BE2C (cell line): Measurements from ENCODE around the gene IGF2R.

ENCODE experiments used
- DNase-seq: peaks from one replicate; pipeline ENCODE4 v3.0.0-alpha.2; 2020
- H3K27me3 ChIP-seq: fragments of 250-450 bp; sonication (Bioruptor Pico); 2 replicates; pipeline ENCODE4 v1.5.1; 2020; ENCODE audit warnings: mild to moderate bottlenecking
- H3K36me3 ChIP-seq: fragments of 250-450 bp; sonication (Bioruptor Pico); 2 replicates; pipeline ENCODE4 v1.5.1; 2020; ENCODE audit warnings: mild to moderate bottlenecking
- H3K4me1 ChIP-seq: fragments of 250-450 bp; sonication (Bioruptor Pico); 2 replicates; pipeline ENCODE4 v1.5.1; 2020
- H3K4me3 ChIP-seq: 2 replicates; pipeline ENCODE4 v1.5.1; 2011; ENCODE audit warnings: low read depth, low read length
- H3K9me3 ChIP-seq: fragments of 250-450 bp; sonication (Bioruptor Pico); 2 replicates; pipeline ENCODE4 v1.5.1; 2020
- TF ChIP-seq, protein P1 (sequence below): IDR thresholded peaks from 2 replicates; pipeline ENCODE4 v1.5.1; 2012; ENCODE audit warnings: mild to moderate bottlenecking, low read depth, low read length

IGF2R gene

DNA sequence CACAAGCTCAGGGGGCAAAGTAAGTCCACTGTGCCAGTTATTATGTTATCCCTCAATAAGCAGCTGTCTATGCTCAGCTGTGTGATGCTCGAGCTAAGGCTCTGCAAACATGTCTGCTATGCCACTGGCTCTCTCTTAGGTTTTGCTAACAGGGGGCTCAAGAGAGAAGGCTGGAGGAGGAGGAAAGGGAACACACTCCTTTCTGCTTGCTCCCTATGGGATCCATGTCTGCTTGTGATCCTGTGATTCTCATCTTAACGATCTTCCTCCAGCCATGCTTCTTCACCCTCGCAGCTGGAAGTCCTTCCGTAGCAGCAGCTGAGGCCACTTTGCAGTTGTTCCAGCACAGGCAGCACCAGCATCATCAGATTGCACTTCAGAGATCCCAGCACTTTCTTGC is 37.0 kb upstream of the IGF2R start:
- H3K27me3 ChIP-seq, result peaks cover 4% of the 10 kb centered on the region; the same call in 1 of the 2 replicates
- TF ChIP-seq, protein P1, sequence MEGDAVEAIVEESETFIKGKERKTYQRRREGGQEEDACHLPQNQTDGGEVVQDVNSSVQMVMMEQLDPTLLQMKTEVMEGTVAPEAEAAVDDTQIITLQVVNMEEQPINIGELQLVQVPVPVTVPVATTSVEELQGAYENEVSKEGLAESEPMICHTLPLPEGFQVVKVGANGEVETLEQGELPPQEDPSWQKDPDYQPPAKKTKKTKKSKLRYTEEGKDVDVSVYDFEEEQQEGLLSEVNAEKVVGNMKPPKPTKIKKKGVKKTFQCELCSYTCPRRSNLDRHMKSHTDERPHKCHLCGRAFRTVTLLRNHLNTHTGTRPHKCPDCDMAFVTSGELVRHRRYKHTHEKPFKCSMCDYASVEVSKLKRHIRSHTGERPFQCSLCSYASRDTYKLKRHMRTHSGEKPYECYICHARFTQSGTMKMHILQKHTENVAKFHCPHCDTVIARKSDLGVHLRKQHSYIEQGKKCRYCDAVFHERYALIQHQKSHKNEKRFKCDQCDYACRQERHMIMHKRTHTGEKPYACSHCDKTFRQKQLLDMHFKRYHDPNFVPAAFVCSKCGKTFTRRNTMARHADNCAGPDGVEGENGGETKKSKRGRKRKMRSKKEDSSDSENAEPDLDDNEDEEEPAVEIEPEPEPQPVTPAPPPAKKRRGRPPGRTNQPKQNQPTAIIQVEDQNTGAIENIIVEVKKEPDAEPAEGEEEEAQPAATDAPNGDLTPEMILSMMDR, result no peak
- no peaks in the 10 kb centered on the region for H3K4me1 ChIP-seq
- no peaks in the 10 kb centered on the region for H3K36me3 ChIP-seq
- no peak overlapping the region for H3K4me3 ChIP-seq
- no peaks in the 10 kb centered on the region for H3K9me3 ChIP-seq
- no peak for DNase-seq

- Histone ChIP-seq H3K27me3 (peaks cover 4% of the 10 kb centered on the region; the same call in 1 of the 2 replicates), H3K4me3 (no peak overlapping the region), H3K36me3 (no peaks in the 10 kb centered on the region), H3K9me3 (no peaks in the 10 kb centered on the region), H3K4me1 (no peaks in the 10 kb centered on the region)
- DNase-seq, result no peak
- TF ChIP-seq, protein P1, result no peak
Observed at GRCh38 chr6:159933077-159933476, 35.8 kb upstream of the IGF2R start.

DNA sequence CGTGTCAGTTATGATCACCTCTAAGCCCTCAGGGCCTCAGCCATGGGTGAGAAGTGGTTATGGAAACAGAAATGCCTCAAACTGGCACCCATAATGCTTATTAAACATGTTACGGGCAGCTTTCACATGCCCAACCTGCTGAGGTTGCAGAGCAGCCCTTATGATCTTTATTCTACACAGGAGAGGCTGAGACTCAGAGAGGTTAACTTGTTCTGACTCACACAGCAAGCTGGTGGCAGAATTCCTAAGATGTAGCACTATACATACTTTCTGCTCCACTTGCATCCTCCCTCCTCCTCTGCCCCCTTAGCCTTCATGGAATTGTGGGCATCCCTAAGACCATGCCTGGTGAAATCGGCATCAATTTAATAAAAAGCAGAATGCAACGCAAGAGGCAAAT is 34.7 kb upstream of the IGF2R start:
- Histone ChIP-seq H3K9me3 (no peaks in the 10 kb centered on the region), H3K36me3 (no peaks in the 10 kb centered on the region), H3K4me1 (no peaks in the 10 kb centered on the region), H3K4me3 (no peak overlapping the region), H3K27me3 (peaks cover 4% of the 10 kb centered on the region)
- no peak for DNase-seq
- TF ChIP-seq, protein P1, result no peak

DNA sequence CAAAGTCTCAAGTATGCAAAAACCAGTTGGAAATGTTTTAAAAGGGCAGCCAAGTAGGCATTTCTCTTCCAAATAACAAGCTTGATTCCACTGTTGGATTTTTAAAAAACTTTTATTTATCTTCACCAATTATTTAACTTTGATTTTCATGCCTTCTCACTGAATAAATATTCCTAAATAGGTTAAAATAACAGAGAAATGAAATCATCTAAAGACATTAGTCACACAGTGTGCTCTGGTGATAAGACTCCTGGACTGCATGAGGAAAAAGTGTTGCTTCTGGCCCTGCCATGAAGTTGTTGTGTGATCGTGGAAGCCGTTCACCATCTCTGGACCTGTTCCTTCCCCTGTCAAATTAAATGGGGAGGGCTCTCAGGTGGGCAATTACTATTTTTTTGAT is 33.8 kb upstream of the IGF2R start:
- H3K4me3 ChIP-seq, result no peak overlapping the region
- no peak for DNase-seq
- no peaks in the 10 kb centered on the region for H3K4me1 ChIP-seq
- no peaks in the 10 kb centered on the region for H3K36me3 ChIP-seq
- TF ChIP-seq, protein P1, result no peak
- peaks cover 4% of the 10 kb centered on the region for H3K27me3 ChIP-seq
- H3K9me3 ChIP-seq, result no peaks in the 10 kb centered on the region

DNA sequence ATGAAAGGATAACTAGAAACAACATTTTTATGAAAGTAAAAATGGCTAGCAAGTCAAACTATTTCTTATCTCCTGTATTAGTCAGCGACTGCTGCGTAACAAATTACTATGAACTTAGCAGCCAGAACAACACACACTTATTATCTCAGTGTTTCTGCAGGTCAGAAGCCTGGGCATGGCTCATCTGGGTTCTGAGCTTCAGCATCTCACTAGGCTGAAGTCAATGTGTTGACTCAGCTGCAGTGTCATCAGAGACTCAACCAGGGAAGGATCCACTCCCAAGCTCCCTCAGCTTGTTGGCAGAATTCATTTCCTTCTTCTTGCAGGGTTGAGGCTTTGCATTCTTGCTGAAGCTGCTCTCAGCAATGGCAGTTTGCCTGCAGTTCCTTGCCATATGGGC is 33.2 kb upstream of the IGF2R start:
- H3K9me3 ChIP-seq, result no peaks in the 10 kb centered on the region
- TF ChIP-seq, protein P1, result no peak
- H3K4me1 ChIP-seq, result no peaks in the 10 kb centered on the region
- no peak for DNase-seq
- no peaks in the 10 kb centered on the region for H3K36me3 ChIP-seq
- H3K4me3 ChIP-seq, result no peak overlapping the region
- peaks cover 4% of the 10 kb centered on the region for H3K27me3 ChIP-seq

DNA sequence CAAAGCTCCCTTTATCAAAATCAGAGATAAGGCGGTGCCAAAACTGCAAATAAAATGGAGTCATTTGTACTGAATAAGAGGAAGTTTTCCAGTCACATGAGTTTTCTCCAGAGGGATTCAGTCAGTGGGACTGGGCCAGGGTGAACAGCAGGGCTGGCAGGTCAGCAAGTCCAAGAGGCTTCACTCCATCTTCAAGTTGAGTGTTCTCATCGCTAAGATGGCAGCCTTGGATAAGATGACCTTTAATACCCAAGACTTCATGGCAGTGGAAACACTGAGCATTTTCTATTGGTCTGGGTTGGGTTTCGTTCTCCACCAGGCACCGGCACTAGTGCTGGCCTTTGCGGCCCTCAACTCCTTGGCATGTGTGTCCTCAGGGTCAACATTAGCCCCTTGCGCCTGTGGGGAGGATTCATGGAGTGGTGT is 29.3 kb upstream of the IGF2R start:
- peaks cover 4% of the 10 kb centered on the region for H3K27me3 ChIP-seq
- H3K9me3 ChIP-seq, result no peaks in the 10 kb centered on the region
- DNase-seq, result no peak
- H3K36me3 ChIP-seq, result no peaks in the 10 kb centered on the region
- no peak overlapping the region for H3K4me3 ChIP-seq
- TF ChIP-seq, protein P1, result no peak
- H3K4me1 ChIP-seq, result no peaks in the 10 kb centered on the region
